K562 (cell line): ENCODE results near the gene NUP62CL.

Experiments used
- CTCF ChIP-seq, 3 experiments: IDR thresholded peaks in 2 of 3; conservative IDR thresholded peaks in 1 of 3; 2 replicates each; pipeline ENCODE4 v1.5.1; 2011 to 2012; ENCODE audit warnings: low read length in 3 of 3, mild to moderate bottlenecking in 3 of 3, control low read depth in 2 of 3, improper control_type of control experiment in 1 of 3, inconsistent platforms in 1 of 3, low read depth in 1 of 3, mixed read lengths in 1 of 3, moderate library complexity in 1 of 3; ENCODE audit not compliant: insufficient read depth in 2 of 3
- EZH2 ChIP-seq: IDR thresholded peaks from 2 replicates; pipeline ENCODE4 v1.6.1; 2012; ENCODE audit warnings: low read depth, mild to moderate bottlenecking, inconsistent platforms, low read length, borderline replicate concordance
- PCBP2 ChIP-seq: fragments of 200-400 bp; formaldehyde crosslinking; IDR thresholded peaks from 2 replicates; pipeline ENCODE4 v1.6.1; 2018; ENCODE audit warnings: low read length, low read depth, mild to moderate bottlenecking, moderate library complexity; ENCODE audit not compliant: poor library complexity, severe bottlenecking
- USF2 ChIP-seq: sonication (generic); formaldehyde crosslinking; IDR thresholded peaks from 2 replicates; pipeline ENCODE4 v1.5.0; 2020; ENCODE audit warnings: missing genetic modification reagents
- ZFX ChIP-seq: sonication (generic); formaldehyde crosslinking; IDR thresholded peaks from 2 replicates; pipeline ENCODE4 v1.8.0; 2022; ENCODE audit warnings: mild to moderate bottlenecking, missing genetic modification reagents, moderate library complexity
- ZNF274 ChIP-seq: IDR thresholded peaks from 2 replicates; pipeline ENCODE4 v1.6.1; 2011; ENCODE audit warnings: low read depth, mild to moderate bottlenecking, low read length, moderate library complexity, borderline replicate concordance

- no peak for TF ChIP-seq PCBP2
- TF ChIP-seq ZFX (CRISPR knock-in tag) = no peak
- TF ChIP-seq ZNF274 = no peak
- no peak for TF ChIP-seq CTCF (IDR thresholded peaks at IDR 0.05 in 2 of 3, conservative IDR thresholded peaks at IDR 0.05 in 1 of 3; ENCODE audit: insufficient read depth in 2 of 3, low read depth in 1 of 3, low read length in 3 of 3)
- no peak for TF ChIP-seq EZH2
- TF ChIP-seq USF2 (CRISPR knock-in tag) = no peak
Measured at GRCh38 chrX:107213477-107213876, 7.2 kb upstream of the NUP62CL start.
